NCI-H524 treated with DMSO at 0.1 percent for 48 hours (cell line): ENCODE measurements around the gene ADAMTS9.

Source experiments
- DNase-seq: peaks from one replicate; lab custom pipeline; 2025; lab: John Stamatoyannopoulos, UW

ADAMTS9 gene

DNA sequence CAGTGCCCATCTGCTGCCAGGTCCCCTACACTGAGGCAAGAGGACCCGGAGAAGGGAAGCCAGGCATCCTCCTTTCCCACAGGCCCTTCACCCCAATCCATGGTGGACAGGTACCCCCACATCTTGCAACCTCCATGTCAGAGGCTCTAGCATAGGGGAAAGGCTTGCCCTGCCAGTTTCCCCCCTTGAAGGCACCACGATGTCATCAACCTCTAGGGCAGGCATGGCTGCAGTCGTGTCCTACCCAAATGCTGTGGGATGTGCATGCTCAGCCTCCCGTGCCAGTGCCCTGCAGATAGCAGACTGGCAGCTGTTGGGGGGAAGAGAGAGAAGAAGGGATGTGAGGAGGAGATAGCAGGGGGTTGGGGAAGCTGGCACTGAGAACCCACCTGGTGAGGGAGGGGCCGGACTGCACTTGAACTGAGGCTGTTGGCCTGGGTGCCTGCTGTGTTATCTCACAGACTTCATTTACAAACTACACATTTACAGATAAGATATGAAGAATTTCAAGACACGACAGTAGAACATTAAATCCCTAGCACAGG lies 197.5 kb downstream of the ADAMTS9 start:
- no peak for DNase-seq

DNA sequence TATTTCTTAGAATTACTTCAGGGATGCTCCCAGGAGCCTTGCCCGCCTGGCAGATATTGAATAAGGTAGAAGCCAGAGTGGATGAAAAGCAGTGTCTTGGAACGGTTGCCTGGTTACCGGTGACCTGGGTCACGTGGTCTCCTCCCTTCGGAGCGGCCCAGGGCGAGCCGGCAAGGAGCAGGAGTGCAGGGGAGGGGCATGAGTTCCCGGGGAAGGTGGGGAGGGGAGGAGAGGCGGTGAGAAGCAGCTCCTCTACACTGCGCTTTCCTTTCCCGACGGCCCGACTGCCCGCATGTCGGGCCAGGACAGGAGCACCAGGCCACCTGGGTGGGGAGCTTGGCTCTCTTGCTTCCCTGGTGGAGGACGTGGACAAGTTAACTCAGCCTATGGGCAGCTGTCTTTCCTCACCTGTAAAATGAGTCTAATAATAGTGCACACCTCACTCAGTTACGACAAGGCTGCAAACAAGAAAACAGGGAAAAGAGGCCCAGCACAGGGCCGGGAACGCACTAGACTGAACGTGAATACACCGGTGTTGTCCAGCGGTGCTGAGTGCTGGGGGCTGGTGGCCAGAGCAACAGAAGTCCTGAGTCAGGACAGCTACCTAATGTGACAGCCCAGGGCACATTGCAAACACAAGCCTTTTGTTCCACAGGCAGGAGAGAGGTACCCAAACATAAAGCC lies 198.3 kb downstream of the ADAMTS9 start:
- peak; percentile 70 for DNase-seq

DNA sequence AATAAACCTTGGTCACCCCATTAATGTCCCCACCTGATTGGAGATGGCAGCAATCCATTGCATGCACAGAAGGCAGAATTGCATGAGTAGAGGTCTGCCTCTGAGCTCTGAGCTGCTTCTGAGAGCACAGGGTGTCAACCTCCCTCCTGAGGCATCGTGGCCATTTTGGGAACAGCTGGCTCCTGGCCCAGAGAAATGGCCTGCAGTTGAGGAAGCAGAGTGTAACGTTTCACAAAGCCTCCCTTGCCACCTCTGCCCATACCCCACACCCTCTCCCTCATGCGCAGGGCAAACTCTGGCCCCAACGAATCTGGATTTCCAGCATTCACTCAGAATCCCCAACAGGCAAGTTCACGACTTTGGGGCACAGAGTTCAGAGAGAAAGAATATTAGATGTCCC lies 198.9 kb downstream of the ADAMTS9 start:
- DNase-seq, result no peak

DNA sequence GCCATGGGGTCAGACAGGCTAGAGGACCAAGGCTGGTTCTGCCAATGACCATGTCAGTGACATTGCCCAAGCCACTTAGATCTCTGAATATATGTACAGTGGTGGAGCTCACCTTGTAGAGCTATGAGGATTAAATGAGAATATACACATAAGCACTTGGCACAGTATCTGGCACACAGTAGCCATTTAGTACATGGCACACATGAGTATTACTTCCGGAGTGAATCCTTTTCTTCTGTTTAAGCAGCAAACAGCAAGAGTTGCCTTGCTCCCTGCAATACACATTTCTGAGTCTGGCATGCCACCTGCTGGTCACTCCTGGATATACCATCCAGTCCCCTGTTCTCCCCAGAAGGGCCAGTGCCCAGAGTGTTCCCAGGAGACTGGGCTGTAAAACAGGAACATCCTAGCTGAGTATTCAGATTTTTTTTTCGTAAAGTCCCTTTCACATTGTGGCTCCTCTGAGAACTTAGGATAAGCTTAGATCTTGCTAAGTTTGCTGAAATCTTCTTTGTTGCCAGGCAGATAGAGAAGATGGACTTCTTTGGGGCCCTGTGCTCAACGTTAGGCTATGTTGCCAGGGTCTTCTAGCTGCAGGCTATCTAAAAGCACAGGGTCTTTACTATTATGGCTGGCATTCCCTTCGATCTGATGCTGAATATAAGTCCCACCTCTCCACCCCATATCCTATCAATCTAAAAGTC lies 203.4 kb downstream of the ADAMTS9 start:
- peak; percentile 1 for DNase-seq

- DNase-seq, result no peak
These were observed 204.3 kb downstream of the ADAMTS9 start for GRCh38 chr3:64483467-64483866.

DNA sequence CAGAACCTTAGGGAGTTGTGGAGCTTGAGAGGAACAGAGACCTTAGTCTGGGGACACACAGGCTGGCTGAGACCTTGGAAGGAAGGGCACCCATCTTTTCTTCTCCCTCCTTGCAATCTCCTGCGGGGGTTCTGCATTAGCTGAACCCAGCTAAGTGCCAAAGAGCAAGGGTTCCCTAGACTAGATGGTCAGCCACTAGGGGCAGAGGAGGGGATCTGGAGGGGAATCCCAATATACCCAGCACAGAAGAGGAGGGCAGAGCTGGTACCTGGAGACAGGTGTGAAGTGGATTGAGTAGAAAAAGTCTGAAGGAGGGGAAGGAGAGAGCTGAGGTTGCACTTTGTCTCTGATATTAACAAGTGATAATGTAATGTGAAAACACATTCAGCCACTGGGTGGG lies 212.8 kb downstream of the ADAMTS9 start:
- no peak for DNase-seq

DNA sequence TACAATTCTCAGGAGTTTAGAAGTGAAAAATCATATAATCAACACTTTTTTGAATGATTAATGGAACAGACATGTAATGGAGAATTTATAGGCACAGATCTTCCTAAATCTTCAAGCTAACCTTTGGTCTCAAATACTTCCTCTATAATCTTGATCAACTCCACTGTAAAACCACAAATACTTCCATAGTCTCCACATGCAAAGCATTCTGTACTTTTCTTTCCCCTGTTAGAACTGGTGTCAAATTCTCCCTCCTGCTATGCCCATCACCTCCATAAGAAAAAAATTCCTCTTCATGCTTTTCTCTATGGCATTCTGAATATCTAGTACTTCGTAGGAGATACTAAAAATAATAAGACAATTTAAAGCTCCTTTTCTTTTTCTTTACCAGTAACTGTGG lies 214.3 kb downstream of the ADAMTS9 start:
- DNase-seq, result no peak

- no peak for DNase-seq
These were observed 217.4 kb downstream of the ADAMTS9 start for GRCh38 chr3:64470436-64470835.

DNA sequence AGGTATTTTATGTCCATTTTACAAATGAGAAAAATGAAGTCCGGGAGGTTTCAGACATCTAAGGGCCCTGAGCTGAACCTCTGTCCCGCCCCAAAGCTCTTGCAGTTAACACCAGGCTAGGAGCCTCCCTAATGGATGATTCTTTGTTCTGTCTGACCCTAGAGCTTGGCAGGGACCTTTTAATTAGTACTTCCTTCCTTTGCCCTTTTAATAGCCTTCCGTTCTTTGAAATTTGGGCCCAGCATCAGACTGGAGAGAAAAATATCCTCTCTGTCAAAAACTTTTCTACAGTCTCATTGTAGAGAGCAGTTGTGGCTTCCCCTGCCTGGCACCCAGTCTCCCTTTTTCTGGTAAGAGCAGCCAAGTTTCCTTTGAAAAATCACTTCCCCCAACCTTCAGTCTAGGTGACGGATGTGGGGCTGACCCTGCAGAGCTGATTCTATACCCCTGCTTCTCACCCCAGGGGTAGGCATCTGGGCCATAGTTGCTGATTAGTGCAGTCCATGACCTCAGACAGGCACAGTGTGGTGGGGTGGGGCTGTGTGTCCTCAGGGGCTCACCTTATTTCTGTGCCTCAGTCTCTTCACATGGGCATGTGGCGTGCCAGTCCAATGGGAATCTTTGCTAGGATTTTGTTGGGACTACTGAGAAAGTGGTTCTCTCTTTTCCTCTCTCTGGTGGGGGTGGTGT lies 220.4 kb downstream of the ADAMTS9 start:
- no peak for DNase-seq
